NT2/D1 (cell line): ENCODE results near the gene KRT14.

Experiments used
- SUZ12 ChIP-seq: IDR thresholded peaks from 2 replicates; pipeline ENCODE4 v1.6.1; 2011; ENCODE audit not compliant: insufficient read length, insufficient read depth; ENCODE audit errors: extremely low read depth
- YY1 ChIP-seq: IDR thresholded peaks from 2 replicates; pipeline ENCODE4 v1.6.1; 2011; ENCODE audit not compliant: insufficient read length, insufficient read depth
- ZNF274 ChIP-seq: IDR thresholded peaks from 2 replicates; pipeline ENCODE4 v1.6.1; 2011; ENCODE audit warnings: mild to moderate bottlenecking, low read depth, low read length

GRCh38 chr17:41631898-41632285, 45.2 kb upstream of the KRT14 start:
- TF ChIP-seq ZNF274: no peak
- TF ChIP-seq YY1: no peak
- TF ChIP-seq SUZ12: no peak
